ENCODE measurements around the gene CFAP54.

CFAP54 gene

GRCh38 chr12:96831346-96831745 is 342.0 kb downstream of the CFAP54 start:
- no peak for DNase-seq

- DNase-seq = no peak
These were observed 356.9 kb downstream of the CFAP54 start for GRCh38 chr12:96846293-96846692.

GRCh38 chr12:96850676-96851075 is 361.3 kb downstream of the CFAP54 start:
- no peak for DNase-seq

- DNase-seq = no peak
These were observed 368.8 kb downstream of the CFAP54 start for GRCh38 chr12:96858162-96858561.

- no peak for DNase-seq
These were observed 372.3 kb downstream of the CFAP54 start for GRCh38 chr12:96861656-96862055.

DNA sequence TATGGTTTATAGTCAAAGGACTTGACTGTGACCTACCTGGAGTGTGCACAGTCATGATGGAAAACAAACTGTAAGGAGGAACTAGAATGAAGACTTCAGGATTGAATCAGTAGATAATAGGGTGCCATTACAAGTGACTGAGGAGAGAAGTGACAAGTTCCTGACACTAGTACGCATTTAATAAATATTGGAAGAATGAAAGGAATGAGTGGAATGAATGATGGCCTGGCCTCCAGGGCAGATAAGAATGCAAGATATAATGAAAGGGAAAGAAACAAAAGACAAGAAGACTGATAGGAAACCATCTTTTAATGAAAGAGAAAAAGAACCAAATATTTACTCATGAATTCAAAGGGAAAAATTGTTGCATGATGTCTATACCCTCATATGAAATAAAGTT is 372.9 kb downstream of the CFAP54 start:
- no peak for DNase-seq

GRCh38 chr12:96864335-96864734 is 375.0 kb downstream of the CFAP54 start:
- no peak for DNase-seq

DNA sequence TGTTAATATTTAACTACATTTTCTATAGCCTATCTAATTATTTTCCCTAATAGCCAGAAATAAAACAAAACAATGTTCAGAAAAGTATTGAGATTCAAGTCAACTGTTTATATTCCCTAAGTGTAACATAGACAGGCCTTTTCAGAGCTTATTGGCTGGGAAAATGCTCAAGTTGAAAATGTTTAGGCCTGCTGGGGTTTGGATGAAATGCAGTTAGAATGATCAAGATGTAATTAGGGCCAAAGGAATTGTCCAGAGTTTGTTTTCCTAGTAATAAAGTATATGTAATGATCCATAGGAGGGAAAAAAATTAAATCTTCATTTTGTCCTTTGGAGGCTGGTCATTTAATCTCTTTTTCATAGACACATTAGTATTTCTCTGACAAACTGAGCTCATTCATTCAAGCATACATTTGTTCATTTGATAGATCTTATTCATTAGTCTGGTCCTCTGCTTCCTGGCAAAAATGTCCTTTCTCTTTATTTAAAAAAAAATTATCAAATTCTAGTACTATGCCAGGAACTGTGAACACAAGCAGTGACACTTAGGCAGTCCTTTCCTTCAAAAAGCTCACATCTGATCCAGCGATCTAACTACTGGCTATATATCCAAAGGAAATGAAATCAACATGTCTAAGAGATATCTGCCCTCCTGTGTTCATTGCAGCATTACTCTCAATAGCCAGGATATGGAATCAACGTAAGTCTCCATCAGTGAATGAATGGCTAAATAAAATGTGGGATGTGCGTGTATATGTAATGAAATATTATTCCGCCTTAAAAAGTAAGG is 377.6 kb downstream of the CFAP54 start:
- DNase-seq = no peak

- DNase-seq = no peak
These were observed 381.6 kb downstream of the CFAP54 start for GRCh38 chr12:96870946-96871345.

DNA sequence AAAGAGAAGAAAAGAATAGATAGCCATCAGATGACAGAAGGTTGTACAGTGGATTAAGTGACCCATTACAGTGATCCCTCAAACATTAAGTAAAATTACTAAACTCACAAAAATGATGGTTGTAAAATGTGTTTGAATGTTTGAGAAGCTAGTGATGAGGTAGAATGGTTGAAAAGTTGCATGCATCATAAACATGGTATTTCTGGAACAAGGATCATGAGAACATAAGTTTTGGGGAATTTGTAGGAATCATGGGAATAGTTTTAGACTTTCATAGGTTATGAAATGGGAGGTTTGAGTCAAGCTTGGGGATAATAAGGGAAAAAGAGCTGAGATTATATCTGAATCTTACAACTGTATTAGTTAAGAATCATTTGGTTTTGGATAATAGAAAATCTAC is 383.6 kb downstream of the CFAP54 start:
- DNase-seq = no peak

DNA sequence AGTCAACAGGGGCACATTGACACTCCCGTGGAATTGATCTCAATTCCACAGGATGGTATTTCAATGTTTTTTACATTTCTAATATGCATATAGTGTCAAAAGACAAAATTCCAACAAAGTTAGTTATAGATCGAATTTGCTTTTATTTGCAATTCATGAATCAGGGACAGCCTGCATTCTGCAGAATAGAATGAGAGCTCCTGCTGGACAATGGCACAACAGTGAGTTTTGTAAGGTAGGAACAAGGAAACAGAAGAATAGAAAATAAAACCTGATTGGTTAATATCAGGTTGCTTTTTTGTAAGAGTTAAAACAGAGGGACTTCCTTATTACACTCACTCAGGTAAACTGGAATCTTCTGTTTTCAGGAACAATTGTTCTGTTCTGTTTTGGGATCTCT is 384.8 kb downstream of the CFAP54 start:
- DNase-seq = no peak

GRCh38 chr12:96876966-96877365 is 387.6 kb downstream of the CFAP54 start:
- DNase-seq = no peak

DNA sequence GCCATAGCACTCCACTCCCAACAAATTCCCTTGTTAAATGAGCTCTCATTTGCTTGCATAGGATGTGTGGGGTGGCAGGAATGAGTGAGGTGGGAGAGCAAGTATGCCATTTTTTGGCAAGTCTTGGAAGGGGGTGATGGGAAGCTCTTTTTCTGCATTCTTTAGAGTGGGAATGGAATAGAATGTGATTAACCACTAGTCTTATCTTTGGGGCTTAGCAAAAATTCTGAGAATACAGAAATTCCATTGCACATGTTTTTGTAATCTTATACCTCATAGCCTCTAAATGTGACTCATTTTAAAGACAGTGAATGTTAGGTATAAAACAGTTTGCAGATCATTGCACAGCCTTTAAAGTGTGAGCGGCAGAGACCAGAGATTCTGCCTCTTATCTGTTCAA is 389.3 kb downstream of the CFAP54 start:
- DNase-seq = no peak

- no peak for DNase-seq
These were observed 389.9 kb downstream of the CFAP54 start for GRCh38 chr12:96879301-96879700.

- DNase-seq = no peak
These were observed 390.8 kb downstream of the CFAP54 start for GRCh38 chr12:96880220-96880619.

DNA sequence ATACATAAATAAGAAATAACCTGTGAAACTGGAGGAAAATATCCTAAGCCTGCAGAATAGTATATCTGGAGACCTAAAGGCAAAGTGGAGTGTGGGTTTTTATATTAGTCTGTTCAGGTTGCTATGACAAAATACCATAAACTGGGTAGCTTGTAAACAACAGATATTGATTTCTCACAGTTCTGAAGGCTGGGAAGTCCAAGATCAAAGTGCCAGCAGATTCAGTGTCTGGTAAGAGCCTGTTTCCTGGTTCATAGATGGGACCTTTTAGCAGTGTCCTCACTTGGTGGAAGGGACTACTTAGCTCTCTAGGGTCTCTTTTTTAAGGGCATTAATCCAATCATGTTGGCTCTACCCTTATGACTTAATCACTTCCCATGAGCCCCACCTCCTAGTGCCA is 392.2 kb downstream of the CFAP54 start:
- no peak for DNase-seq

GRCh38 chr12:96882862-96883261 is 393.5 kb downstream of the CFAP54 start:
- DNase-seq = no peak

DNA sequence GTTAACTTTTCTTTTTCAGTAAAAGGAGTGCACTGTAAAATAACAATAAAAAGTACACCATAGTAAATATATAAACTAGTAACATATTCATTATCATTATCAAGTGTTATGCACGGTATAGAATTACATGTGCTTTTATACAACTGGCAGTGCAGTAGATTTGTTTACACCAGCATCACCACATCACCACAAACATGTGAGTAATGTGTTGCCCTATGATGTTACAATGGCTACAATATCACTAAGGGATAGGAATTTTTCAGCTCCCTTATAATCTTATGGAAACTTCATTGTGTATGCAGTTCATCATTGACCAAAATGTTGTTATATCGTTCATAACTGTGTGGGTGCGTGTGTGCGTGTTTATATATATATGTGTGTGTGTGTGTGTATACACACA is 394.2 kb downstream of the CFAP54 start:
- DNase-seq = no peak

- no peak for DNase-seq
These were observed 397.8 kb downstream of the CFAP54 start for GRCh38 chr12:96886998-96887677.

DNA sequence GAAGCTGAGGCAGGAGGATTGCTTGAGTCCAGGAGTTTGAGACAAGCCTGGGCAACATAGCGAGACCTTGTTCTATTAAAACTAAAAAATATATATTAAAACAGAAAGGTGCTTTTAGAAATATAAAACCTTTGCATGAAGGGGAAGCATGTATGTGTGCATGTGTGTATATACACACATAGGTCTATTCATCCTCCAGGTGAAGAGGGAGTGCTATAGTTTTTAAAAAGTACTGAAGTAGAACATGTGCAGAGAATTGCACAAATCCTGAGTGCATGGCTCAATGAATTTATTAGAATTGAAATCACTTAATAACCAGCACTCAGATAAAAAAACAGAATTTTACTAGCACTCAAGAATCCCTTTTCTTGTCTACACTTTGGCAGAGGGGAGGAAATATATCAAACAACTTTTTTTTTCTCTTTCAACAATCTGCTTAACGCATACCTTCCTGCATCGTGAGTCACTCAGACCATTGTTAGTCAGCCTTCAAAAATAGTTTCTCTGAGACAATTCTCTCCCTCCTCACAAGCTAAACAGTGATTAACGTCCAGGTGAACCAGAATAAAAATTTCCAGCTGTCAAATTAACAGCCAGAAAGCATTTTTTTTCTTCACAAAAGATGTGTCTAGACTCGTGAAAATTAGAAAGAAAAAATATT is 400.0 kb downstream of the CFAP54 start:
- DNase-seq = no peak

DNA sequence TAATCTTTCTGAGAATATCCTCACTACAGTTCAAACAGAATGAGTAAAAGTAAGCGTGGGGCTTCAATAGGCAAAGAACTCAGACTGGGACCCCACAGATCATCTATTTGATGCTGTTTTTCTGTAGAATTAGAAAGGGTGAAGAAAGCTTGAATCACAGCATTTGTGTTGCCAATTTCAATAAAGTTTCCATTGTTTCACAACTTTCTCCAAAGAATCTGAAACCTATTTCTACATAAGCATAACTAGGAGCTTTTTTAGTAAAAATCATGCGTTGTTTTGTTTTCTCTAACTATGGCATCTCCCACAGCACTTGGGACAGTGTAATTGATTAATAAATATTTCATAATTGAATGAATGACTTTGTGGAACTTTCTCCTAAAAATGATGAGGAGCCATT is 401.0 kb downstream of the CFAP54 start:
- no peak for DNase-seq

GRCh38 chr12:96892104-96892503 is 402.7 kb downstream of the CFAP54 start:
- no peak for DNase-seq

- DNase-seq = no peak
These were observed 408.0 kb downstream of the CFAP54 start for GRCh38 chr12:96897421-96897820.

- no peak for DNase-seq
These were observed 411.8 kb downstream of the CFAP54 start for GRCh38 chr12:96901175-96901574.
